Mucosa of descending colon (tissue), 3 donors: ENCODE results near the gene ODC1. TPM values are rescaled to one million over a fixed set of nuclear protein-coding genes. Genes with fewer than 3 reads are reported as not detected.

Experiments used
- ATAC-seq: fragments of 200-7000 bp; cut with Tn5 transposase; one replicate; pipeline ENCODE4 v1.9.1; 2020; ENCODE audit warnings: mild to moderate bottlenecking, moderate library complexity
- DNase-seq, 3 donors: peaks; one replicate each; pipeline ENCODE4 v3.0.0-alpha.2; 2020
- H3K36me3 ChIP-seq: fragments of 200-600 bp; one replicate; pipeline ENCODE4 v1.8.0; 2021; ENCODE audit warnings: low read depth, mild to moderate bottlenecking
- H3K4me1 ChIP-seq: fragments of 200-600 bp; one replicate; pipeline ENCODE4 v1.8.0; 2021; ENCODE audit warnings: low read depth, mild to moderate bottlenecking
- H3K4me3 ChIP-seq: fragments of 200-600 bp; one replicate; pipeline ENCODE4 v1.8.0; 2021; ENCODE audit warnings: mild to moderate bottlenecking
- H3K9me3 ChIP-seq: fragments of 200-600 bp; one replicate; pipeline ENCODE4 v1.8.0; 2021; ENCODE audit warnings: mild to moderate bottlenecking
- intact Hi-C, 2 donors: fragments of 100-400 bp; cut with DNase I in 1 of 2; cut with micrococcal nuclease in 1 of 2; formaldehyde crosslinking; loops; one replicate each; pipeline versions ENCODE4 v1.11.0 to v1.11.1; 2022; cut with DNase I, micrococcal nuclease
- total RNA-seq, 3 donors: library from RNA; stranded (reverse); fragmentation: NEBNext Ultra II Directional in 2 of 3; extraction: Animal tissue kit (Norgen Biotek cat#: 25700) in 2 of 3; gene quantifications; one replicate each; pipeline versions ENCODE4 v1.2.1 to v1.2.4, GENCODE V29; 2021 to 2023
- TF ChIP-seq, protein P1 (sequence below): fragments of 200-600 bp; IDR thresholded peaks from one replicate; pipeline ENCODE4 v1.8.0; 2022; ENCODE audit warnings: antibody characterized with exemption, mild to moderate bottlenecking
- donor health status: DM: no; HTN: no; CAD: no; lungs with moderate emphysema.
- donor health status: DM: no; HTN: no; CAD: no.
- donor health status: DM: no; HTN: yes; CAD: no.

The ODC1 gene
- total RNA-seq, 3 donors from 2014 or later = 32.2 to 60.2 (median 35.7) TPM

DNA sequence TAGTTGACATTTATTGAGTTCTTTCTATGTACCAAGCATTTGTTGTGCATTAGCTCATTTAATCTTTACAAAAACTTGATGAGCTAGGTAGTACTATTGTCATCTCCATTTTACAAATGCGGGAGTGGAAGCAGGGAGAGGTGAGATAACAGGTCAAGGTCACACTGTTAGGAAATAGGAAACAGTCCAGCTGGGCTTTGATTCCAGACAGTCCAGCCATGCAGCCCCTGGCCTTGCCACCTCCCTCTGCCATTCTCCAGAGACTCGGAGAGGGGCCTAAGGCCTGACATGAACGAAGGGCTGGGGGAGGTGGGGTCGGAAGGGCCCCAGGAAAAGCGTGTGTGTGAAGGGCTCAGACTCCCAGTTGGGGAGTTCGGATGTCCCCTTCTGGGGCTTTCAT is 55.6 kb downstream of the ODC1 start:
- H3K4me3 ChIP-seq = no peak overlapping the region
- peaks cover 17% of the 10 kb centered on the region for H3K4me1 ChIP-seq
- DNase-seq = no peak
- ATAC-seq = no peak
- intact Hi-C loops = no loop called here
- no peaks in the 10 kb centered on the region for H3K36me3 ChIP-seq
- TF ChIP-seq, protein P1, sequence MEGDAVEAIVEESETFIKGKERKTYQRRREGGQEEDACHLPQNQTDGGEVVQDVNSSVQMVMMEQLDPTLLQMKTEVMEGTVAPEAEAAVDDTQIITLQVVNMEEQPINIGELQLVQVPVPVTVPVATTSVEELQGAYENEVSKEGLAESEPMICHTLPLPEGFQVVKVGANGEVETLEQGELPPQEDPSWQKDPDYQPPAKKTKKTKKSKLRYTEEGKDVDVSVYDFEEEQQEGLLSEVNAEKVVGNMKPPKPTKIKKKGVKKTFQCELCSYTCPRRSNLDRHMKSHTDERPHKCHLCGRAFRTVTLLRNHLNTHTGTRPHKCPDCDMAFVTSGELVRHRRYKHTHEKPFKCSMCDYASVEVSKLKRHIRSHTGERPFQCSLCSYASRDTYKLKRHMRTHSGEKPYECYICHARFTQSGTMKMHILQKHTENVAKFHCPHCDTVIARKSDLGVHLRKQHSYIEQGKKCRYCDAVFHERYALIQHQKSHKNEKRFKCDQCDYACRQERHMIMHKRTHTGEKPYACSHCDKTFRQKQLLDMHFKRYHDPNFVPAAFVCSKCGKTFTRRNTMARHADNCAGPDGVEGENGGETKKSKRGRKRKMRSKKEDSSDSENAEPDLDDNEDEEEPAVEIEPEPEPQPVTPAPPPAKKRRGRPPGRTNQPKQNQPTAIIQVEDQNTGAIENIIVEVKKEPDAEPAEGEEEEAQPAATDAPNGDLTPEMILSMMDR = no peak
- H3K9me3 ChIP-seq = no peaks in the 10 kb centered on the region

DNA sequence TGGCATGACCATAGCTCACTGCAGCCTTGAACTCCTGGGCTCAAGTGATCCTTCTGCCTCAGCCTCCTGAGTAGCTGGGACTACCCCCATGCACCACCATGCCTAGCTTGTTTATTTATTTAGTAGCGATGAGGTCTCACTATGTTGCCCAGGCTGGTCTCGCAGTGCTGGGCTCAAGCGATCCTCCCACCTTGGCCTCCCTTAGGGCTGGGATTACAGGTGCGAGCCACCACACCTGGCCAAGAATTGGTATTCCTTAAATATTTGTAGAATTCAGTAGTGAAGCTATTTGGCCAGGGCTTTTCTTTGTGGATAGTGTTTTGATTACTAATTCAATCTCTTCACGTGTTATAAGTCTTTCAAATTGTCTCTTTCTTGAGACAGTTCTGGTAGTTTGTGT is 56.0 kb downstream of the ODC1 start:
- H3K4me1 ChIP-seq = peaks cover 17% of the 10 kb centered on the region
- no peak for DNase-seq

DNA sequence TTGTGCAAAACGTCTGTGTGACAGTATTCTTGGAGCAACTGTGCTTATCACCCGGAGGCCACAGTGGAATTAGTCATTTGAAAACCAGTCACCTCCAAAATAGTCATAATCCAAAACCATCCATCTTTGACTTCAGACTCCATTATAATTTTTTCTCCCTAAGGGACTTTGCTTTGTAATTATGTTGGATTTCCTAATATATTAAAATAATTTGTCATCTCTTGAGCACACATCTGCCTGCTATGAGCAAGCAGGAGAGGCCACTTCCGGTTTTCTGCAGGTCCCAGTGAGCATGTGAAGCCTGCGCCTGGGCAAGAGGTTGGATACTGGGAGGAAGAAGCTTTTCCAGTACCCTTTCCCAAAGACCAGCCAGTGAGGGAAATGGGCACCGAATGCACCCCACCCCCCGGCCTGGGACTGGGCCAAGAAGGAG is 57.7 kb downstream of the ODC1 start:
- ATAC-seq (no peak), DNase-seq (no peak)
- Histone ChIP-seq H3K4me3 (no peak overlapping the region), H3K4me1 (peaks cover 17% of the 10 kb centered on the region), H3K9me3 (no peaks in the 10 kb centered on the region), H3K36me3 (no peaks in the 10 kb centered on the region)
- intact Hi-C loops = no loop called here
- TF ChIP-seq, protein P1 = no peak

More for the DNA sequence above, 56.0 kb downstream of the ODC1 start:
- Histone ChIP-seq H3K4me3 (no peak overlapping the region), H3K36me3 (no peaks in the 10 kb centered on the region), H3K9me3 (no peaks in the 10 kb centered on the region)
- intact Hi-C loops = no loop called here
- TF ChIP-seq, protein P1 = no peak
- ATAC-seq = no peak

Other genes starting within 250 kb of the ODC1 start
- 10 to 100 TPM; 42.0 to 98.1 (median 47.7) TPM for gene HPCAL1, start 145.4 kb downstream of the ODC1 start, total RNA-seq
- 10 to 100 TPM; 17.0 to 22.7 (median 19.7) TPM for gene NOL10, start 241.6 kb upstream of the ODC1 start, total RNA-seq